ENCODE data around the gene CPLANE2.

The CPLANE2 gene

GRCh38 chr1:16235347-16235746 lies 1.6 kb downstream of the CPLANE2 start:
- H3K4me1 ChIP-seq (ENCODE audit: control insufficient read depth, insufficient read depth, low read length): peaks cover 9% of the 10 kb centered on the region
- H3K27ac ChIP-seq (ENCODE audit: extremely low read depth, low read depth, low read length): no peak overlapping the region
- H3K9me3 ChIP-seq (ENCODE audit: control insufficient read depth, insufficient read depth, low read depth, low read length): no peaks in the 10 kb centered on the region
- H3K4me3 ChIP-seq (ENCODE audit: low read depth, low read length): no peak overlapping the region
- peaks cover 0 to 23% of the 10 kb centered on the region in 2 experiments; a peak in 1 of 3 replicates for H3K36me3 ChIP-seq (ENCODE audit: control insufficient read depth in 2 of 2, insufficient read depth in 1 of 2, low read length in 2 of 2)
- ChIA-PET POLR2A (interaction anchor here (0.6 to 0.9 kb wide), 2 partner anchors 27 to 125 kb away, joined by 3 read pairs; no protein-coding TSS in a partner anchor), CTCF (interaction anchor here (0.7 to 1.6 kb wide), 5 partner anchors 14 to 153 kb away, joined by 3 to 5 read pairs (median 4); no protein-coding TSS in a partner anchor)
- TF ChIP-seq AEBP2 (tag by site-specific recombination; IDR thresholded peaks at IDR 0.05; ENCODE audit: borderline replicate concordance) (no peak), ZNF561 (tag by site-specific recombination; IDR thresholded peaks at IDR 0.05; ENCODE audit: borderline replicate concordance) (no peak)

GRCh38 chr1:16233431-16233830 lies 3.6 kb downstream of the CPLANE2 start:
- POLR2A ChIA-PET: no interaction called here
- H3K4me3 ChIP-seq (ENCODE audit: low read depth, low read length): no peak overlapping the region
- peaks cover 9% of the 10 kb centered on the region for H3K4me1 ChIP-seq (ENCODE audit: control insufficient read depth, insufficient read depth, low read length)
- no peaks in the 10 kb centered on the region for H3K9me3 ChIP-seq (ENCODE audit: control insufficient read depth, insufficient read depth, low read depth, low read length)
- no peak overlapping the region for H3K27ac ChIP-seq (ENCODE audit: extremely low read depth, low read depth, low read length)
- TF ChIP-seq GLI4 (tag by site-specific recombination; IDR thresholded peaks at IDR 0.05) (no peak), ZNF23 (tag by site-specific recombination; IDR thresholded peaks at IDR 0.05; ENCODE audit: borderline replicate concordance) (no peak), SETDB1 (IDR thresholded peaks at IDR 0.05; ENCODE audit: insufficient read length, low read length) (no peak), ZNF362 (tag by site-specific recombination; IDR thresholded peaks at IDR 0.05) (no peak), MYNN (tag by site-specific recombination; IDR thresholded peaks at IDR 0.05; ENCODE audit: borderline replicate concordance) (no peak), CTCF (tag by site-specific recombination; IDR thresholded peaks at IDR 0.05) (no peak), ZNF639 (tag by site-specific recombination; IDR thresholded peaks at IDR 0.05) (no peak), ZNF280C (tag by site-specific recombination; IDR thresholded peaks at IDR 0.05) (no peak), ZSCAN4 (tag by site-specific recombination; IDR thresholded peaks at IDR 0.05) (no peak), ZNF433 (tag by site-specific recombination; IDR thresholded peaks at IDR 0.05; ENCODE audit: low read depth) (no peak), ZIC2 (tag by site-specific recombination; IDR thresholded peaks at IDR 0.05) (no peak), HIC1 (tag by site-specific recombination; IDR thresholded peaks at IDR 0.05) (no peak), ZNF549 (tag by site-specific recombination; IDR thresholded peaks at IDR 0.05) (no peak), ZNF311 (tag by site-specific recombination; IDR thresholded peaks at IDR 0.05; ENCODE audit: borderline replicate concordance) (no peak), TSHZ1 (tag by site-specific recombination; IDR thresholded peaks at IDR 0.05; ENCODE audit: borderline replicate concordance) (no peak), FEZF1 (tag by site-specific recombination; IDR thresholded peaks at IDR 0.05) (no peak)
- CTCF ChIA-PET: interaction anchor here (0.8 to 1.0 kb wide), 2 partner anchors 40 to 46 kb away, joined by 3 read pairs; no protein-coding TSS in a partner anchor
- H3K36me3 ChIP-seq (ENCODE audit: control insufficient read depth in 2 of 2, insufficient read depth in 1 of 2, low read length in 2 of 2): peaks cover 0 to 25% of the 10 kb centered on the region in 2 experiments; a peak in 1 of 3 replicates
